Transverse colon (tissue), 4 donors: ENCODE data around the gene GLIS1.

Source experiments
- CTCF ChIP-seq, 5 experiments: fragments of 200-600 bp in 3 of 5; fragments of 450-650 bp in 2 of 5; sonication (generic) in 3 of 5; IDR thresholded peaks; 1 replicate in 2 of 5; 2 replicates in 3 of 5; pipeline ENCODE4 v1.5.1; 2016 to 2017; ENCODE audit warnings: antibody characterized with exemption in 5 of 5, inconsistent platforms in 3 of 5, mild to moderate bottlenecking in 2 of 5, moderate library complexity in 1 of 5
- EP300 ChIP-seq: sonication (generic); formaldehyde crosslinking; IDR thresholded peaks from one replicate; pipeline ENCODE4 v1.6.1; 2017; ENCODE audit warnings: antibody characterized with exemption, low read depth
- POLR2A ChIP-seq: fragments of 450-650 bp; IDR thresholded peaks from one replicate; pipeline ENCODE4 v1.6.1; 2016; ENCODE audit warnings: antibody characterized with exemption, mild to moderate bottlenecking, moderate library complexity
- POLR2AphosphoS5 ChIP-seq, 3 donors: sonication (generic); formaldehyde crosslinking; IDR thresholded peaks; one replicate each; pipeline ENCODE4 v1.6.1; 2016; ENCODE audit warnings: antibody characterized with exemption in 3 of 3

- TF ChIP-seq CTCF (IDR thresholded peaks at IDR 0.05) (no peak), POLR2AphosphoS5 (IDR thresholded peaks at IDR 0.05) (no peak), POLR2A (no peak), EP300 (no peak)
These were observed 243.2 kb downstream of the GLIS1 start for GRCh38 chr1:53495633-53496345.
